NOMO-1 (cell line): Measurements from ENCODE around the gene AMMECR1L.
"Not testable (repeated sequence)": the region's sequence is repeated elsewhere in the genome, so short reads cannot be mapped to it uniquely, and the experiment has no call there.

Experiments used
- DNase-seq, 2 experiments: peaks; one replicate each; lab custom pipeline; 2025; ENCODE audit not compliant: unreplicated experiment in 2 of 2; lab: John Stamatoyannopoulos, UW

AMMECR1L gene

DNA sequence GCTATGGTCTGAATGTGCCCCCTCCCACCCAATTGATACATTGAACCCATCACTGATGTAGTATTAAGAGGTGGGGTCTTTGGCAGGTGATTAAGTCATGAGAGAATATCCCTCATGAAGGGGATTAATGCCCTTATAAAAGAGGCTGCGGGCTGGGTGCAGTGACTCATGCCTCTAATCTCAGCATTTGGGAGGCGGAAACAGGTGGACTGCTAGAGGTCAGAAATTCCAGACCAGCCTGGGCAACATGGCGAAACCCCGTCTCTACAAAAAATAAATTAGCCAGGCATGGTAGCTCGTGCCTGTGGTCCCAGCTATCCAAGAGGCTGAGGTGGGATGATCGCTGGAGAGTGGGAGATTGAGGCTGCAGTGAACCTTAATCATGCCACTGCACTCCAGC is 42.1 kb downstream of the AMMECR1L start:
- no peak for DNase-seq

DNA sequence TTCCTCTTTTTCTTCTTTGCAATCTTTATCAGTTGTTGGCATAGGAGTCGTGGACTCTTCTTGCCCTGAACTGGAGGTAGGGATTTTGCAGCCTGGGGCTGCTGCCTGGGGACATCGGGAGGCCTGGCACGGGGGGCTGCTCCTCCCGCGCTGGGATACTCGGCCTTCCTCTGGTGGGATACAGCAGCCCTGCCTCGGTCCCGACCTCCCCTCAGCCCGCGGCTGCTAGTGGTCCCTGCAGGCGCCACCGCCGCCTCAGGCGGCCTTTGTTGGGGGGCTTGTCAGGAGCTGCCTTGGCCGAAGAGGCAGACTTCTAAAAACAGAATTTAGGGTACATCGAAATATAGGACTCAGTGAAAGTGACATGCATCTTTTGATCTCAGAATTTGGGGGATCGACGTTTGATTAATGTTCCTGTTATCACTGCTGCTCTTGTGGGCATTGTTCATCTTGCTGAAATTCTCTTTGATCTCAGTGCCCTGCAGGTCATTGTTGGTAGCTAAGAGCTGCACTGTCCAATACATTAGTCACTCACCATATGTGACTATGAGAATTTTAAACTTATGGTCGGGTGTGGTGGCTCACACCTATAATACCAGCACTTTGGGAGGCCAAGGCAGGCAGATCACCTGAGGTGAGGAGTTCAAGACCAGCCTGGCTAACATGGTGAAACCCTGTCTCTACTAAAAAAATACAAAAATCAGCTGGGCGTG is 44.1 kb downstream of the AMMECR1L start:
- DNase-seq: no peak

DNA sequence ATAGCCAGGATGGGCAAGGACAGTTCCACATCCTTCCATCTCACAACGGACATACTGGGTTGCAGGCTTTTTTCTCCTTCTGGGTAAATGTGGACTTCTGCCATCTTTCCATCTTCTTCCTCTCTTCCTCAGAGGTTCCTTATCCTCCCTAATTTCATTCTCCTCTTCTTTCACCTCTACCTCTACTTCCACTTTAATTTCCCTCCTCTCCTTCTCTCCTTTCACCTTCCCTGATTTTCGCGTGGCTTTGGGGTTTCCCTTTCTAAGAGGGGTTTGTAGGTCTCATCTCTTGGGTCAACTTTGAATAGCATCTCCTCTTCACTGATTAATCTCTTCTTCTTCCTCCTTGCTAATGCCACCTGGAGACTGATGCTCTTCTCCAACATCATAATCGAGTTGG is 44.9 kb downstream of the AMMECR1L start:
- no peak for DNase-seq

DNA sequence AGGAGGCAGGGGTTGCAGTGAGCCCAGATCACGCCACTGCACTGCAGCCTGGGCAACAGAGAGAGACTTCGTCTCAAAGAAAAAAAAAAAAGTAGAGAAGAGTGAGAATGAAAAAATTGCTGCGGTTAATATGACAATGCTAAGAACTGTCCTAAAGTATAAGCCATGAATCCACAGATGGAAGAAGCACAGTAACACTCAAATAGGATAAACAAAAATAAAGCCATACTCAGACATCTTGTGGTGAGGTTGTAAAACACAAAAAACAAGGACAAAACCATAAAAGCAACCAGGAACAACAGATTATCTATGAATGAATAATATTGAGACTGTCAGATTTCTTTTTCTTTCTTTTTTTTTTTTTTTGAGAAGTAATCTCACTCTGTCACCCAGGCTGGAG is 50.8 kb downstream of the AMMECR1L start:
- no peak for DNase-seq

DNA sequence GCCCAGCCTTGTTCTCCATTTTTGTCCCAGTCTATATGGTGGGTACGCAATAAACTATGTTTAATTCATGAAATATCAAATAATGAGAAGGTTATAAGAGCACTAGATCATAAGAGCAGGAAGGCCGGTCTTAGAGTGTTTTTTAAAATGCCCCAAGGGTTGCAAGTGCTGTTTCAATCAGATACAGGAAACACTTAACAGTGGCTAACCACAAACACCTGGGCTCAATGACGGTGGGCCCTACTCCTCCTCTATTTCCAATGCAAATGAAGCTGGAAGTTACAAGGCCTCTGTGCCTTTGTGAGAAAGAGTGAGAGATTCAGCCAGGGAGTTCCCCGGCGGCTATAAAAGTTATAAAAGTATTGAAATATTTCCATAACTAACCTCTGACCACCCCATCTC is 55.9 kb downstream of the AMMECR1L start:
- peak; percentile 32 to 58 for DNase-seq

DNA sequence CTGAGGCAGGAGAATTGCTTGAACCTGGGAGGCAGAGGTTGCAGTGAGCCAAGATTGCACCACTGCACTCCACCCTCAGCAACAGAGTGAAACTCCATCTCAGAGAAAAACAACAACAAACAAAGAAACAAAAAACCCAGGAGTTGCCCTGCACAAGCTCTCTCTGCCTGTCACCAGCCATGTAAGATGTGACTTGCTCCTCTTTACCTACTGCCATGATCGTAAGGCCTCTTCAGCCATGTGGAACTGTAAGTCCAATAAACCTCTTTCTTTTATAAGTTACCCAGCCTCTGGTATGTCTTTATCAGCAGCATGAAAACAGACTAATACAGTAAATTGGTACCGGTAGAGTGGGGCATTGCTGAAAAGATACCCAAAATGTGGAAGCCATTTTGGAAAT is 59.0 kb downstream of the AMMECR1L start:
- DNase-seq: not testable (repeated sequence)

DNA sequence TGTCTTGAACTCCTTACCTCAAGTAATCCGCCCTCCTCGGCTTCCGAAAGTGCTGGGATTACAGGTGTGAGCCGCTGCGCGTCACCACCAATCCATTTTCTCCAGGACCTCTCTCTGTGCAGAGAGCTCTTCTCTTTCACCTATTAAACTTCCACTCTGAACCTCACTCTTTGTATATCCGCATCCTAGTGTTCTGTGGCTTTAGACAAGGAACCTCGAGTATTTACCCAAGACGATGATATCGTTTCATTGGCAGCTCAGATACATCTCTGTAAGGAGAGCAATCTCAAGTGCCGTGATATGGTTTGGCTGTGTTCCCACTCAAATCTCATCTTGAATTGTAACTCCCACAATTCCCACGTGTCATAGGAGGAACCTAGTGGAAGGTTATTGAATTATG is 59.7 kb downstream of the AMMECR1L start:
- no peak for DNase-seq

DNA sequence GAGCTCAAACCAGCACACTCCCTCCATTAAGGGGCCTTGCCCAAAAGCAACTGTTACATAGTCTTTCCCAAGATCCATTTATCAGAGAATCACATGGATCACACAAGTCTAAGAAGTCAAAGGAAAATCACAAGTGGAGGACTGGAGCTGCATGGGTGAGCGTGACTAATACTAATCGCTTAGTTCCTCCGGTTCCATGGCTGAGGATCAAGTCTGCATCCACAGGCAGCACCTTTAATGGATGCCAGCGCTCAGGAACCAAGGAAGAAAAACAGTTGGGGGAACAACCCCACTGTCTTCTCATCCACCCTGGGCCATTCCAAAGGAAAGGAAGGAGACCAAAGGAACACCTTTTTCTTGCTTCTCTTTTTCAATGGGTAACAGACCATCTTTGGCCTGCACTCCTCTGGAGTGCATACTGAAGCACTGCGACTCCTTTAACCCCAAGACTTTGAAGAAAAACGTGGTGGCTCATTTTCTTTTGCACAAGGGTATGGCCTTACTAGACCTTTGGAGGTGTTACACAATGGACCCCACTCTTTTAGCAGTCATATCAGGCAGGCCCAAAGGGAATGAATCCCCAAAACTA is 65.6 kb downstream of the AMMECR1L start:
- no peak for DNase-seq

DNA sequence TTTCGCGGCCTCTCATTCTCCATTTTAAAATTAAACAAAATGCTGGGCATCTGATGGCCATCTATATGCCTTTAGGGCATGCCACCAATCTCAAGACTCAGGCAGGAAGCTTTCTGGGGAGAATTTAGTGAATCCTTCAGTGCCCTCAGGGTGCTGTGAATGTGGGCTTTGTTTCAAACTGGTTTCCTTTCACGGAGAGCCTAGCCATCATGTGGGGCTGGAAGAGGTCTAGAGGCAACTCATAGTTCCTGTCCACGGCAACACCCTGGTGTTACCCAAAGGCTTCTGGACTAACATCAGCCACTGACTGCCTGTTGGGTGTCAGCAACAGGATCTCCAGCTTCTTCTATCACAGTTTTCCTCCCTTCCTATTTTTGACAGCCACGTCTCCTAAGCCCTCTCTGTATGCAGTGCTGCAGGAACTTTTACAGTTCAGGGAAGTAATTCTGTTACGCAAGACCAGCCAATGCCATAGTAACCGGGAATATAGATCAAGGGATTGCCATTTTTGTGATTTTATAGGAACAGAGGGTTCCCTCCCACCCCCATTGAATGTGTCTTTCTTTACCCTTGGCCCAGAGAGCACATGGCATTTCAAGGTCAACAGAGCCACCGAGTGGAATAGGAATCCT is 66.8 kb downstream of the AMMECR1L start:
- no peak for DNase-seq

DNA sequence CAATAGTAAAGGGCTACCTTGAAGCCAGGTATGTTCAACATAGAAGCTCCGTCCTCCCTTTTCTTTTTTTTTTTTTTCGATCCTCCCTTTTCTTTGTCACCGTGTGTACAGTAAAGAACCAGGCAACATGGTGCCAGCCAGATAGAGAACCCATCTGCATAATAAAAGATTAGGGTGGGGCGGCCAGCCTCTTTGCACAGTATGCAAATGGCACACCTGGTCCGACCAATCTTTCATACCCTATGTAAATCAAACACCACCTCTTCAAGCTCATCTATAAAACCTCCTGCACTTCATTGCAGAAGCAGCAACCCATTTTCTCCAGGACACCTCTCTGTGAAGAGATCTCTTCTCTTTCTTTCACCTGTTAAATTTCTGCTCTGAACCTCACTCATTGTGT is 67.5 kb downstream of the AMMECR1L start:
- no peak for DNase-seq

DNA sequence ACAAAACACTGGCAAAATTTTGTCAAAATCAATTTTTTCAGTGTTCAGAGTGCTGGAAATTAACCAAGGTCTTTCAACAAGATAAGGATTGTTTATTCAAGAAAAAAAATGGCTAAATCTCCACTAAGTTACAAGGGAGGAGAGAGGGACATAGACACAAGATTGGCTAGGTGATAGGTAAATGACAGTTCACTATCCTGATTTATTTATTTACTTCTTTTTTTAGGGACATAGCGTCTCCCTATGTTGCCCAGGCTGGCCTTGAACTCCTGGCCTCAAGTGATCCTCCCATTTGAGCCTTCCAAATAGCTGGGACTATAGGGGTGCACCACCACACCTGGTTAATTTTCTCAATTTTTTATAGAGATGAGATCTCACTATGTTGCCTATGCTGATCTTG is 71.1 kb downstream of the AMMECR1L start:
- DNase-seq: no peak

DNA sequence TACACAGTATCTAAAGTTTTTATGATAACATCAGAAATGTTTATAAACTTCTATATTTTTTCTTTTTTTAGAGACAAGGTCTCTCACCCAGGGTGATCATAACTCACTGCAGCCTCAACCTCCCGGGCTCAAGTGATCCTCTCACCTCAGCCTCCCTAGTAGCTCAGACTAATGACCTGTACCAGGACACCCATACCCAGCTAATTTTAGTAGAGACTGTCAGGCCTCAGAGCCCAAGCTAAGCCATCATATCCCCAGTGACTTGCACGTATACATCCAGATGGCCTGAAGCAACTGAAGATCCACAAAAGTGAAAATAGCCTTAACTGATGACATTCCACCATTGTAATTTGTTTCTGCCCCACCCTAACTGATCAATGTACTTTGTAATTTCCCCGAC is 73.3 kb downstream of the AMMECR1L start:
- not testable (repeated sequence) for DNase-seq
